Heart left ventricle (tissue), 16 donors: ENCODE measurements around the gene STRN3. TPM values are rescaled to one million over a fixed set of nuclear protein-coding genes. Genes with fewer than 3 reads are reported as not detected.

ENCODE experiments used
- ATAC-seq, 4 donors: fragments of 200-7000 bp; cut with Tn5 transposase; one replicate each; pipeline ENCODE4 v1.9.1; 2020 to 2022; ENCODE audit warnings: moderate library complexity in 4 of 4, mild to moderate bottlenecking in 3 of 4, moderate number of reproducible peaks in 1 of 4
- DNase-seq, 5 donors: peaks; one replicate each; pipeline ENCODE4 v3.0.0-alpha.2; 2020
- H3K27ac ChIP-seq, 12 donors: fragments of 200-600 bp; sonication (generic) in 4 of 12; one replicate each; pipeline versions ENCODE4 v1.5.0 to v1.8.0; 2016 to 2022; ENCODE audit warnings: mild to moderate bottlenecking in 2 of 12
- H3K27me3 ChIP-seq, 9 donors: fragments of 200-600 bp; sonication (generic) in 2 of 9; one replicate each; pipeline versions ENCODE4 v1.5.1 to v1.8.0; 2016 to 2022; ENCODE audit warnings: mild to moderate bottlenecking in 3 of 9
- H3K36me3 ChIP-seq, 9 donors: fragments of 200-600 bp; sonication (generic) in 2 of 9; one replicate each; pipeline versions ENCODE4 v1.5.0 to v1.8.0; 2018 to 2022; ENCODE audit warnings: mild to moderate bottlenecking in 2 of 9
- H3K4me1 ChIP-seq, 12 donors: fragments of 200-600 bp; sonication (generic) in 4 of 12; one replicate each; pipeline versions ENCODE4 v1.5.0 to v1.8.0; 2016 to 2022; ENCODE audit warnings: mild to moderate bottlenecking in 3 of 12
- H3K4me3 ChIP-seq, 12 donors: fragments of 200-600 bp; sonication (generic) in 4 of 12; one replicate each; pipeline versions ENCODE4 v1.5.0 to v1.8.0; 2017 to 2022; ENCODE audit warnings: mild to moderate bottlenecking in 9 of 12, moderate library complexity in 4 of 12
- H3K9me3 ChIP-seq, 12 donors: fragments of 200-600 bp; sonication (generic) in 4 of 12; one replicate each; pipeline versions ENCODE4 v1.5.0 to v1.8.0; 2016 to 2022; ENCODE audit warnings: mild to moderate bottlenecking in 1 of 12
- CTCF ChIP-seq, 12 donors: fragments of 200-600 bp; sonication (generic) in 4 of 12; IDR thresholded peaks; one replicate each; pipeline versions ENCODE4 v1.5.0 to v1.8.0; 2018 to 2022; ENCODE audit warnings: antibody characterized with exemption in 12 of 12, mild to moderate bottlenecking in 5 of 12
- POLR2A ChIP-seq, 2 donors: fragments of 450-650 bp; IDR thresholded peaks; one replicate each; pipeline ENCODE4 v1.6.1; 2017; ENCODE audit warnings: antibody characterized with exemption in 2 of 2, mild to moderate bottlenecking in 2 of 2, moderate library complexity in 2 of 2
- WGBS, 4 donors: extraction: QIAGEN DNeasy Blood & Tissue Kit in 2 of 4; methylation state at CpG; one replicate each; pipeline versions ENCODE4 v1.1.5 to v1.1.7; 2013 to 2018; 5-methylcytosine and 5-hydroxymethylcytosine counted together
- intact Hi-C, 10 donors: fragments of 100-400 bp; cut with DNase I; formaldehyde crosslinking; loops; one replicate each; pipeline versions ENCODE4 v1.11.1 to v1.14.2; 2022
- polyA plus RNA-seq, 2 donors: library from polyadenylated mRNA; stranded (reverse); fragments of 200-250 nt; gene quantifications; one replicate each; pipeline ENCODE4 v1.2.3, GENCODE V29; 2013
- total RNA-seq, 9 donors: library from RNA; depleted of rRNA in 2 of 9; stranded (reverse); fragments of >200 nt in 2 of 9; fragmentation: NEBNext Ultra II Directional in 3 of 9; extraction: Animal tissue kit (Norgen Biotek cat#: 25700) in 3 of 9; gene quantifications; one replicate each; pipeline versions ENCODE4 v1.1.0 to v1.2.4, GENCODE V29; 2016 to 2023
- donor health status: ischemic (EF 13 %, LVEDD 7.1; RV severe dilation, severe dysfunction).
- donor health status: healthy with polysubstance abuse.
- donor health status: DM: no; HTN: yes; CAD: no.
- donor health status: DM: no; HTN: no; CAD: no.
- donor health status: ischemic (EF 25% LVEDD 6.9; RV normal size, moderate dysfunction).
- donor health status: ischemic (EF 25% LVEDD 5.7; RV mildly dilated, moderate dysfunction).
- donor health status: healthy.
- donor health status: DM: yes; HTN: yes; CAD: no.
- donor health status: ischemic (EF 35%, LVEDD 5.7; RV mildly dilated, moderate dysfunction).
- donor health status: nonischemic (EF 11% LVEDD 7.7; RV severe dilation, severe dysfunction).
- donor health status: DM: yes; HTN: yes; CAD: no.
- donor health status: PGD.
- donor health status: ischemic (EF 29% LVEDD 5.4; RV normal size, mild dysfunction).
- donor health status: nonischemic (EF 23%, LVEDD 6.1; RV moderate dilation, normal function).

The STRN3 gene
- total and polyA plus RNA-seq, 11 donors = 11.0 to 60.3 (median 44.4) TPM

- no peak overlapping the region for H3K4me3 ChIP-seq
- ATAC-seq (no peak), DNase-seq (no peak)
- WGBS, 4 donors = 91 to 96% (median 92%) methylated on average over 7 of the region's 7 CpGs
- H3K4me1 ChIP-seq = no peaks in the 10 kb centered on the region
- no peak overlapping the region for H3K27ac ChIP-seq
- no peaks in the 10 kb centered on the region for H3K27me3 ChIP-seq
- H3K36me3 ChIP-seq = no peaks in the 10 kb centered on the region
- no peaks in the 10 kb centered on the region for H3K9me3 ChIP-seq
- TF ChIP-seq POLR2A (IDR thresholded peaks at IDR 0.05) = no peak
- TF ChIP-seq CTCF (IDR thresholded peaks at IDR 0.05) = no peak
- intact Hi-C loops = no loop called here
Observed at GRCh38 chr14:30885840-30886740, 140.1 kb downstream of the STRN3 start.

GRCh38 chr14:30884901-30885300, 141.3 kb downstream of the STRN3 start:
- H3K27me3 ChIP-seq = no peaks in the 10 kb centered on the region
- H3K4me3 ChIP-seq = no peak overlapping the region
- no peaks in the 10 kb centered on the region for H3K9me3 ChIP-seq
- DNase-seq (no peak), ATAC-seq (no peak)
- intact Hi-C loops = no loop called here
- H3K4me1 ChIP-seq = no peaks in the 10 kb centered on the region
- H3K36me3 ChIP-seq = no peaks in the 10 kb centered on the region
- H3K27ac ChIP-seq = no peak overlapping the region
- WGBS, 4 donors = 79 to 88% (median 83%) methylated on average over 3 of the region's 3 CpGs
- no peak for TF ChIP-seq CTCF (IDR thresholded peaks at IDR 0.05)
- no peak for TF ChIP-seq POLR2A (IDR thresholded peaks at IDR 0.05)

- 71 to 90% (median 85%) methylated on average over 6 of the region's 6 CpGs for WGBS, 4 donors
- Histone ChIP-seq H3K27me3 (no peaks in the 10 kb centered on the region), H3K4me1 (no peaks in the 10 kb centered on the region), H3K27ac (no peak overlapping the region), H3K36me3 (no peaks in the 10 kb centered on the region), H3K9me3 (no peaks in the 10 kb centered on the region), H3K4me3 (no peak overlapping the region)
- no peak for TF ChIP-seq POLR2A (IDR thresholded peaks at IDR 0.05)
- no peak for TF ChIP-seq CTCF (IDR thresholded peaks at IDR 0.05)
- intact Hi-C loops = no loop called here
- no peak for ATAC-seq
- no peak for DNase-seq
Observed at GRCh38 chr14:30883508-30884294, 142.5 kb downstream of the STRN3 start.

- DNase-seq (no peak), ATAC-seq (no peak)
- Histone ChIP-seq H3K9me3 (no peaks in the 10 kb centered on the region), H3K36me3 (no peaks in the 10 kb centered on the region), H3K4me3 (no peak overlapping the region), H3K4me1 (no peaks in the 10 kb centered on the region), H3K27me3 (no peaks in the 10 kb centered on the region), H3K27ac (no peak overlapping the region)
- TF ChIP-seq POLR2A (IDR thresholded peaks at IDR 0.05) (no peak), CTCF (IDR thresholded peaks at IDR 0.05) (no peak)
- intact Hi-C loops = no loop called here
- WGBS, 4 donors = 35 to 96% (median 43%) methylated on average over 1 of the region's 1 CpG
Observed at GRCh38 chr14:30882431-30882830, 143.7 kb downstream of the STRN3 start.
